ENCODE data around the gene P2RY1.
"Not testable (repeated sequence)": the region's sequence is repeated elsewhere in the genome, so short reads cannot be mapped to it uniquely, and the experiment has no call there.

The P2RY1 gene

GRCh38 chr3:152841131-152841530 lies 6.2 kb downstream of the P2RY1 start:
- no peak for DNase-seq

- no peak for DNase-seq
Observed at GRCh38 chr3:152842413-152842812, 7.5 kb downstream of the P2RY1 start.

GRCh38 chr3:152843955-152844354 lies 9.0 kb downstream of the P2RY1 start:
- no peak for DNase-seq

GRCh38 chr3:152846572-152847202 lies 11.8 kb downstream of the P2RY1 start:
- DNase-seq = not testable (repeated sequence)

- DNase-seq = not testable (repeated sequence)
Observed at GRCh38 chr3:152847599-152847998, 12.7 kb downstream of the P2RY1 start.

GRCh38 chr3:152849996-152850578 lies 15.2 kb downstream of the P2RY1 start:
- DNase-seq = no peak

- DNase-seq = no peak
Observed at GRCh38 chr3:152853196-152853595, 18.3 kb downstream of the P2RY1 start.

- no peak for DNase-seq
Observed at GRCh38 chr3:152857082-152857481, 22.2 kb downstream of the P2RY1 start.

- DNase-seq = no peak
Observed at GRCh38 chr3:152858170-152858800, 23.4 kb downstream of the P2RY1 start.

GRCh38 chr3:152860736-152861135 lies 25.8 kb downstream of the P2RY1 start:
- no peak for DNase-seq

GRCh38 chr3:152865668-152866245 lies 30.8 kb downstream of the P2RY1 start:
- no peak for DNase-seq

- DNase-seq = no peak
Observed at GRCh38 chr3:152870027-152870426, 35.1 kb downstream of the P2RY1 start.

GRCh38 chr3:152873314-152873713 lies 38.4 kb downstream of the P2RY1 start:
- DNase-seq = not testable (repeated sequence)

- no peak for DNase-seq
Observed at GRCh38 chr3:152874896-152875749, 40.2 kb downstream of the P2RY1 start.

- DNase-seq = no peak
Observed at GRCh38 chr3:152879130-152879789, 44.3 kb downstream of the P2RY1 start.

- no peak for DNase-seq
Observed at GRCh38 chr3:152879790-152880174, 44.9 kb downstream of the P2RY1 start.

GRCh38 chr3:152885076-152885475 lies 50.1 kb downstream of the P2RY1 start:
- no peak for DNase-seq
